Measurements from ENCODE around the gene ARMC2. TPM values are rescaled to one million over a fixed set of nuclear protein-coding genes. Genes with fewer than 3 reads are reported as not detected.

ARMC2 gene
- total RNA-seq, 4 donors from 2014 or later, result 2.2 to 15.3 (median 7.8) TPM

GRCh38 chr6:109009962-109010704 is 161.9 kb downstream of the ARMC2 start:
- TF ChIP-seq, protein P1, sequence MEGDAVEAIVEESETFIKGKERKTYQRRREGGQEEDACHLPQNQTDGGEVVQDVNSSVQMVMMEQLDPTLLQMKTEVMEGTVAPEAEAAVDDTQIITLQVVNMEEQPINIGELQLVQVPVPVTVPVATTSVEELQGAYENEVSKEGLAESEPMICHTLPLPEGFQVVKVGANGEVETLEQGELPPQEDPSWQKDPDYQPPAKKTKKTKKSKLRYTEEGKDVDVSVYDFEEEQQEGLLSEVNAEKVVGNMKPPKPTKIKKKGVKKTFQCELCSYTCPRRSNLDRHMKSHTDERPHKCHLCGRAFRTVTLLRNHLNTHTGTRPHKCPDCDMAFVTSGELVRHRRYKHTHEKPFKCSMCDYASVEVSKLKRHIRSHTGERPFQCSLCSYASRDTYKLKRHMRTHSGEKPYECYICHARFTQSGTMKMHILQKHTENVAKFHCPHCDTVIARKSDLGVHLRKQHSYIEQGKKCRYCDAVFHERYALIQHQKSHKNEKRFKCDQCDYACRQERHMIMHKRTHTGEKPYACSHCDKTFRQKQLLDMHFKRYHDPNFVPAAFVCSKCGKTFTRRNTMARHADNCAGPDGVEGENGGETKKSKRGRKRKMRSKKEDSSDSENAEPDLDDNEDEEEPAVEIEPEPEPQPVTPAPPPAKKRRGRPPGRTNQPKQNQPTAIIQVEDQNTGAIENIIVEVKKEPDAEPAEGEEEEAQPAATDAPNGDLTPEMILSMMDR (IDR thresholded peaks at IDR 0.05), result no peak
- DNase-seq (ENCODE audit: low spot score), result no peak
- no peak for ATAC-seq (ENCODE audit: low FRiP score)

DNA sequence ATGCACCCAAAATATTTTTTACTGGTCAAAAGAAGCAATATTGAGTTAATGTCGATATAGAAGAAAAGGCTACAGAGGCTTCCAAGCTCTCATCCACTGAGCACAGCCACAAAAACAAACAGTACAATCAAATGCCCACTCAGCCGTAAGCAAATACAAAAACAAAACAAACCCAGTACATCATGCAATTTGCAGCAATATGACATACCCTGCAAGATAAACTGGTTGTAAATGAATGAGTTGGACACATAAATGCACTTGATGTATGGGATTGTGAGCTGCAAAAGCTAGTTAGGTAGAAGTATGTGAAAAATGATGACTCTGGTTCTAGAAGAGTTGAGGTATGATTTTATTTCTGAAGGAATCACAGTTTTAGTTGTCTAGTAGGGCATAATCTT is 162.5 kb downstream of the ARMC2 start:
- no peak for ATAC-seq (ENCODE audit: low FRiP score)
- TF ChIP-seq, protein P1 (IDR thresholded peaks at IDR 0.05), result no peak

GRCh38 chr6:109013656-109014305 is 165.6 kb downstream of the ARMC2 start:
- DNase-seq (ENCODE audit: low spot score), result no peak
- no peak for ATAC-seq (ENCODE audit: low FRiP score)
- TF ChIP-seq, protein P1 (IDR thresholded peaks at IDR 0.05), result no peak

More for the DNA sequence above, 162.5 kb downstream of the ARMC2 start:
- DNase-seq (ENCODE audit: low spot score), result no peak

- TF ChIP-seq, protein P1 (IDR thresholded peaks at IDR 0.05), result no peak
- ATAC-seq (ENCODE audit: low FRiP score) (no peak), DNase-seq (ENCODE audit: low spot score) (no peak)
These were observed 166.4 kb downstream of the ARMC2 start for GRCh38 chr6:109014606-109015005.

- no peak for ATAC-seq (ENCODE audit: low FRiP score)
- TF ChIP-seq, protein P1 (IDR thresholded peaks at IDR 0.05), result no peak
- DNase-seq (ENCODE audit: low spot score), result no peak
These were observed 167.0 kb downstream of the ARMC2 start for GRCh38 chr6:109015176-109015575.

- DNase-seq (ENCODE audit: low spot score) (no peak), ATAC-seq (ENCODE audit: low FRiP score) (no peak)
- TF ChIP-seq, protein P1 (IDR thresholded peaks at IDR 0.05), result no peak
These were observed 171.7 kb downstream of the ARMC2 start for GRCh38 chr6:109019911-109020310.

DNA sequence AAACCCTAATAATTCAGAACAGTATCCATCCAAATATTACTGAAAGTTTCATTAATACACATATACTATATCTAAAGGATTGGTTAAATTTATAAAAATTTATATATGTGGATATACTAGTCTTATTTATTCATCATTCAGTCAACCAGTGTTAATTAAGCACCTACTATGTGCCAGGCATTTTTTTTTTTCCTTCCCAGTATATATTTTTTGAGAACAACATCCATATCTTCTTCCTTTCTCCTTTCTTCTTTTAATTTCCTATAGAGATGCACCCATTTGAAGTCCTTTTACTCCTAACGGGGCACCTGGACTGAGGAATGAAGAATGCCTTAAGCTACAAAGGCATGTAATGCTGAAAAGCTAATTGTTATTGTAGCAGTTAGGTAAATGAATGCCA is 173.6 kb downstream of the ARMC2 start:
- no peak for ATAC-seq (ENCODE audit: low FRiP score)
- DNase-seq (ENCODE audit: low spot score), result no peak
- TF ChIP-seq, protein P1 (IDR thresholded peaks at IDR 0.05), result no peak

All from omental fat pad (tissue), 4 donors.